ENCODE measurements around the gene RDH12.

DNA sequence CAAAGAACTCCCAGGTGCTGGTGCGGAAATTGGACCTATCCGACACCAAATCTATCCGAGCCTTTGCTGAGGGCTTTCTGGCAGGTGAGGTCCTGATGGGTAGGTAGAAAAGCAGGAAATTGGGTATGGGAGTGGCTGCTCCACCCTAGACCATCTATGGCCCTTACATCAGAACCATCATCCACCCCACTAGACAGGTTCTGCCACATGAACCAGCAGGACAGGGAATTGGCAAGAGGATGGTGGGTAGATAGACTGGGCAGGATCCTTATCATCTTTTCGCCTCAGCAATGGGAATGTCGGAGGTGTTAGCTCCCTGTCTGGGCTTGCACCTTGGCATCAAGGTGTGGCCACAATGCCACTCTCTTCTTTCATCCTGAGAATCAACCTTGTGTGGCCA, 23.5 kb downstream of the RDH12 start:
- no peak for TF ChIP-seq YY1 (IDR thresholded peaks at IDR 0.05; ENCODE audit: insufficient read depth, insufficient read length)
- no peak for TF ChIP-seq ZNF274 (IDR thresholded peaks at IDR 0.05; ENCODE audit: low read depth, low read length)
